Thyroid gland (tissue), 4 donors: ENCODE results near the gene AK8.

Experiments
- POLR2A ChIP-seq, 2 donors: fragments of 450-650 bp; IDR thresholded peaks; one replicate each; pipeline ENCODE4 v1.6.1; 2017; ENCODE audit warnings: antibody characterized with exemption in 2 of 2, mild to moderate bottlenecking in 2 of 2, moderate library complexity in 1 of 2
- TF ChIP-seq, protein P1 (sequence below), 6 experiments: fragments of 200-600 bp in 3 of 6; fragments of 450-650 bp in 3 of 6; sonication (generic) in 3 of 6; IDR thresholded peaks; one replicate each; pipeline ENCODE4 v1.5.1; 2016 to 2019; ENCODE audit warnings: antibody characterized with exemption in 6 of 6, mild to moderate bottlenecking in 2 of 6, inconsistent platforms in 1 of 6, moderate library complexity in 1 of 6

DNA sequence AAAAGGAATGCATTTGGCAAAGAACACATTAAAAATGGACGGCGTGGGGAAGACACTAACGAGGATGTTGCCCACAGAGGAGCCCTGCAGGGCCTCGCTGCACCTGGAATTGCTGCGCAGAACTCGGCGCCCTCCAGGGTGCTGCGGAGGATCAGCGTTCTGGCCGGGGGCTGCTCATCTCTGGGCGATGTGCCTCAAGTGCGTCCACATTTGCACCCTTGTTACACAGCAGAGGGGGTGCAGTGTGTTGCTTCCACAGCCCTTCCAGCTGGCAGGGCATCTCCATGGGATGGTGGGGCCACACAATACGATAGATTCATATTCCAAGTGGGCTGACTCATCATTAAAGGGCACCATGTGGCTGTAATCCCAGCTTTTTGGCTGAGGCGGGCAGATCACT is 63.1 kb downstream of the AK8 start:
- TF ChIP-seq, protein P1, sequence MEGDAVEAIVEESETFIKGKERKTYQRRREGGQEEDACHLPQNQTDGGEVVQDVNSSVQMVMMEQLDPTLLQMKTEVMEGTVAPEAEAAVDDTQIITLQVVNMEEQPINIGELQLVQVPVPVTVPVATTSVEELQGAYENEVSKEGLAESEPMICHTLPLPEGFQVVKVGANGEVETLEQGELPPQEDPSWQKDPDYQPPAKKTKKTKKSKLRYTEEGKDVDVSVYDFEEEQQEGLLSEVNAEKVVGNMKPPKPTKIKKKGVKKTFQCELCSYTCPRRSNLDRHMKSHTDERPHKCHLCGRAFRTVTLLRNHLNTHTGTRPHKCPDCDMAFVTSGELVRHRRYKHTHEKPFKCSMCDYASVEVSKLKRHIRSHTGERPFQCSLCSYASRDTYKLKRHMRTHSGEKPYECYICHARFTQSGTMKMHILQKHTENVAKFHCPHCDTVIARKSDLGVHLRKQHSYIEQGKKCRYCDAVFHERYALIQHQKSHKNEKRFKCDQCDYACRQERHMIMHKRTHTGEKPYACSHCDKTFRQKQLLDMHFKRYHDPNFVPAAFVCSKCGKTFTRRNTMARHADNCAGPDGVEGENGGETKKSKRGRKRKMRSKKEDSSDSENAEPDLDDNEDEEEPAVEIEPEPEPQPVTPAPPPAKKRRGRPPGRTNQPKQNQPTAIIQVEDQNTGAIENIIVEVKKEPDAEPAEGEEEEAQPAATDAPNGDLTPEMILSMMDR (IDR thresholded peaks at IDR 0.05): no peak
- TF ChIP-seq POLR2A (IDR thresholded peaks at IDR 0.05): no peak
